ENCODE measurements around the gene CFAP90. TPM values are rescaled to one million over a fixed set of nuclear protein-coding genes. Genes with fewer than 3 reads are reported as not detected.

Gene CFAP90
- polyA plus RNA-seq, 1 of the 3 experiments (the other 2 are of a cell fraction), result 0.10 TPM

DNA sequence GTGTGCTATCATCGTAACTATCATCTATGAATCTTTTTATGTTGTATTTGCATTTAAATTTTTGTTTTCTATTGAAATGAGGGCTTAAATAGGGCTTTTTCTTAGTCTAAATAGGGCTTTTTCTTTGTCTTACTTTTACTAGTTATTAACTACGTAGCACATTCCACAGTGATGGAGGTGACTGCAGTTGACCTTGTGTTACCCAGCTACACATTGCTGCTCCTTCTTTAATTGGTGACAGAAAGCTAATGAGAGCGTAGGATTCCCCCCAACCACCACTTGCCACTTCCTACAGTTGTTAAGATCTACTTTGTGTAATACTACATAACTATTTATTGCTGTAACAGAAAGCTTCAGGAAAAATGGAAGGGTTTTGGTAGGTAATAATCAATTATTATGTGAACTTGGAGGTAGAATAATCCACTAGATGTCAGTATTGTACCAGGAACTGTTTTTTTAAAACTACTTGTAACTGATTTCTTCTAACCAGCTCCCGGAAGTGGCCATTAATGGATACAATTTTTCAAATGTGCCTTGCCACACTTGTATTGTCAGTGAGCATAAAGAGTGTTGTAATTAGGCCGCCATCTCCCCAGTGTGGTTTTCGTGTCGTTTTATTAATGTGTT is 36.0 kb upstream of the CFAP90 start (continued):
- TF ChIP-seq, protein P1, sequence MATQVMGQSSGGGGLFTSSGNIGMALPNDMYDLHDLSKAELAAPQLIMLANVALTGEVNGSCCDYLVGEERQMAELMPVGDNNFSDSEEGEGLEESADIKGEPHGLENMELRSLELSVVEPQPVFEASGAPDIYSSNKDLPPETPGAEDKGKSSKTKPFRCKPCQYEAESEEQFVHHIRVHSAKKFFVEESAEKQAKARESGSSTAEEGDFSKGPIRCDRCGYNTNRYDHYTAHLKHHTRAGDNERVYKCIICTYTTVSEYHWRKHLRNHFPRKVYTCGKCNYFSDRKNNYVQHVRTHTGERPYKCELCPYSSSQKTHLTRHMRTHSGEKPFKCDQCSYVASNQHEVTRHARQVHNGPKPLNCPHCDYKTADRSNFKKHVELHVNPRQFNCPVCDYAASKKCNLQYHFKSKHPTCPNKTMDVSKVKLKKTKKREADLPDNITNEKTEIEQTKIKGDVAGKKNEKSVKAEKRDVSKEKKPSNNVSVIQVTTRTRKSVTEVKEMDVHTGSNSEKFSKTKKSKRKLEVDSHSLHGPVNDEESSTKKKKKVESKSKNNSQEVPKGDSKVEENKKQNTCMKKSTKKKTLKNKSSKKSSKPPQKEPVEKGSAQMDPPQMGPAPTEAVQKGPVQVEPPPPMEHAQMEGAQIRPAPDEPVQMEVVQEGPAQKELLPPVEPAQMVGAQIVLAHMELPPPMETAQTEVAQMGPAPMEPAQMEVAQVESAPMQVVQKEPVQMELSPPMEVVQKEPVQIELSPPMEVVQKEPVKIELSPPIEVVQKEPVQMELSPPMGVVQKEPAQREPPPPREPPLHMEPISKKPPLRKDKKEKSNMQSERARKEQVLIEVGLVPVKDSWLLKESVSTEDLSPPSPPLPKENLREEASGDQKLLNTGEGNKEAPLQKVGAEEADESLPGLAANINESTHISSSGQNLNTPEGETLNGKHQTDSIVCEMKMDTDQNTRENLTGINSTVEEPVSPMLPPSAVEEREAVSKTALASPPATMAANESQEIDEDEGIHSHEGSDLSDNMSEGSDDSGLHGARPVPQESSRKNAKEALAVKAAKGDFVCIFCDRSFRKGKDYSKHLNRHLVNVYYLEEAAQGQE (IDR thresholded peaks at IDR 0.05; ENCODE audit: low read depth, low read length), result no peak

DNA sequence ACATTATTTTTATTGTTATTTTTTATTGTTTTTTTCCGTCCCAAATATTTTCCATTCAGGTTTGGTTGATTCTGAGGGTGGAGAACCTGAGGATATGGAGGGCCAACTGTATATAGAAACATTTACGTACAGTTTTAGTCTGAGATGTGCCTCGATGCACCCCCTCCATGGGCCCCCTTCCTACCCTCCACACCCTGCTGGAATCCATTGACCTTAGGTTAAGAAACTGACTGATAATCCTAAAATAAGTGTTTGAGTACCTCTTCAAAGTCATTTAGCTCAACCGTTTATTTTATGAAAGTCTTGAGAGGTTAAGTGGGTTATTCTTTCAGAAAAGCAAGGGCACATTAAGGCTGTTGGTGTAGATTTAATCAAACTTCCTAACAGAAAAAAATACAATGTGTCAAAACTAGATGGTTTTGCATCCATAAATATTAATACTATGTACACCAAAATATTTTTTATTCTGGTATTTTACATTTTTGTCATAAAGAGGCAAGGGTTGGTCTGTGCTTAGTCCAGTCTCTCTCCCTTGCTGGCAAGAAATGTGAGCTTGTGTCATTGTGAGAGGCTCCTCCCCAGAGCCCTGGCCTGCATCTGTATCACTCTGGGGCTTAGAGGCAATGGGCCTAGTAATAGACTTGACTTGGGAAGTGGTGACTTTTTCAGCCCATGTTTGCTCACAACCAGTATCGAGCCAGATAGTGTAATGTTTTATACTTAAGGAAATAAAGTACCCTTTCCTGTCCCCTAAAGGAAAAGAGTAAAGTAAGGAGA is 33.7 kb upstream of the CFAP90 start:
- Histone ChIP-seq H3K4me1 (ENCODE audit: control insufficient read depth in 1 of 2, insufficient read depth in 2 of 2, low read depth in 1 of 2, low read length in 1 of 2) (no peaks in the 10 kb centered on the region; a peak in 1 of 4 replicates), H3K4me3 (ENCODE audit: low read depth in 2 of 2, low read length in 1 of 2) (no peak overlapping the region), H3K27me3 (ENCODE audit: insufficient read depth) (no peaks in the 10 kb centered on the region), H3K9me3 (no peaks in the 10 kb centered on the region), H3K79me2 (ENCODE audit: insufficient read depth) (peaks cover 7% of the 10 kb centered on the region; the same call in 1 of the 2 replicates), H3F3A (replicated peaks; ENCODE audit: insufficient read depth) (peaks cover 10% of the 10 kb centered on the region), H2AFZ (ENCODE audit: low read depth) (no peak overlapping the region), H3K4me2 (no peak overlapping the region), H3K9me2 (no peaks in the 10 kb centered on the region), H3K27ac (ENCODE audit: low read depth in 2 of 2, low read length in 1 of 2) (no peak overlapping the region), H3K36me3 (replicated peaks in 1 of 2; ENCODE audit: control insufficient read depth in 1 of 2, insufficient read depth in 2 of 2, low read length in 1 of 2) (peaks cover 64 to 80% of the 10 kb centered on the region in 2 experiments), H3K9ac (no peak overlapping the region), H4K20me1 (ENCODE audit: insufficient read depth) (no peaks in the 10 kb centered on the region)
- no peak for TF ChIP-seq EP300 (IDR thresholded peaks at IDR 0.05; ENCODE audit: borderline replicate concordance in 1 of 2, low read depth in 1 of 2, low read length in 1 of 2)
- TF ChIP-seq, protein P2, sequence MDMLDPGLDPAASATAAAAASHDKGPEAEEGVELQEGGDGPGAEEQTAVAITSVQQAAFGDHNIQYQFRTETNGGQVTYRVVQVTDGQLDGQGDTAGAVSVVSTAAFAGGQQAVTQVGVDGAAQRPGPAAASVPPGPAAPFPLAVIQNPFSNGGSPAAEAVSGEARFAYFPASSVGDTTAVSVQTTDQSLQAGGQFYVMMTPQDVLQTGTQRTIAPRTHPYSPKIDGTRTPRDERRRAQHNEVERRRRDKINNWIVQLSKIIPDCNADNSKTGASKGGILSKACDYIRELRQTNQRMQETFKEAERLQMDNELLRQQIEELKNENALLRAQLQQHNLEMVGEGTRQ (IDR thresholded peaks at IDR 0.05; ENCODE audit: borderline replicate concordance, low read depth, low read length), result no peak
- no peak for TF ChIP-seq RXRA (IDR thresholded peaks at IDR 0.05; ENCODE audit: borderline replicate concordance, low read depth)
- CTCF ChIA-PET, result interaction anchor here (1.2 kb wide), 1 partner anchor 455 kb away, joined by 3 read pairs; no protein-coding TSS in a partner anchor
- 94% methylated on average over 5 of the region's 5 CpGs for WGBS (ENCODE audit: low lambda C conversion rate)
- POLR2A ChIA-PET, result no interaction called here
- DNase-seq, result no peak

DNA sequence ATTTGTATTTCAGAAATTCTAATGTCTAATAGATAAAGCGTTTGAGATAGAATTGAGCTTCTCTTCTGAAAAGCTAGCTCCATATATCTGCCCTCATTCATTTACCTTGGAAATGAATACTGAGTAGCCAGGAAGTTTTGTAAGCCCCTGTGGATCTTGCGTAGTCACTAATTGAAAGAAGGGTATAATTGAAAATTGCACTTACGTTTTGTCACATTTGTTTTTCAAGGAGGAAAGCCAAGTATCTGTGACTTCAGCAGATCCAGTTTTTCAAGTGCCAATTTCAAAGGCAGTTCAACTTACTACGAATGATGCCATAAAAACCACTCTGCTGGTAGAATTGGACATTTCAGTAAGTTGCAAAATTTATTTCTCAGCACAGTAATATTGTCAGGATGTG is 32.0 kb upstream of the CFAP90 start:
- TF ChIP-seq TEAD4 (IDR thresholded peaks at IDR 0.05; ENCODE audit: borderline replicate concordance, insufficient read depth) (no peak), GATA2 (CRISPR knock-in tag; IDR thresholded peaks at IDR 0.05) (no peak), FOXM1 (IDR thresholded peaks at IDR 0.05; ENCODE audit: low read depth) (no peak), FOXJ3 (CRISPR knock-in tag; IDR thresholded peaks at IDR 0.05) (no peak), TCF12 (IDR thresholded peaks at IDR 0.05) (no peak), ELF1 (IDR thresholded peaks at IDR 0.05) (no peak), SMC3 (IDR thresholded peaks at IDR 0.05; ENCODE audit: low read depth, low read length) (no peak), POLR2AphosphoS5 (IDR thresholded peaks at IDR 0.05; ENCODE audit: low read depth, low read length) (no peak), YY1 (IDR thresholded peaks at IDR 0.05; ENCODE audit: low read depth) (no peak), FOSL2 (IDR thresholded peaks at IDR 0.05; ENCODE audit: borderline replicate concordance, low read depth) (no peak), GABPA (IDR thresholded peaks at IDR 0.05; ENCODE audit: low read depth) (no peak)
- TF ChIP-seq, protein P3, sequence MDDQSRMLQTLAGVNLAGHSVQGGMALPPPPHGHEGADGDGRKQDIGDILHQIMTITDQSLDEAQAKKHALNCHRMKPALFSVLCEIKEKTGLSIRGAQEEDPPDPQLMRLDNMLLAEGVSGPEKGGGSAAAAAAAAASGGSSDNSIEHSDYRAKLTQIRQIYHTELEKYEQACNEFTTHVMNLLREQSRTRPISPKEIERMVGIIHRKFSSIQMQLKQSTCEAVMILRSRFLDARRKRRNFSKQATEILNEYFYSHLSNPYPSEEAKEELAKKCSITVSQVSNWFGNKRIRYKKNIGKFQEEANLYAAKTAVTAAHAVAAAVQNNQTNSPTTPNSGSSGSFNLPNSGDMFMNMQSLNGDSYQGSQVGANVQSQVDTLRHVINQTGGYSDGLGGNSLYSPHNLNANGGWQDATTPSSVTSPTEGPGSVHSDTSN (IDR thresholded peaks at IDR 0.05), result no peak
- H2AFZ ChIP-seq (ENCODE audit: low read depth), result no peak overlapping the region
- H3K9me2 ChIP-seq, result no peaks in the 10 kb centered on the region
- WGBS (ENCODE audit: low lambda C conversion rate), result 95% methylated on average over 4 of the region's 4 CpGs
- no peak overlapping the region for H3K4me3 ChIP-seq (ENCODE audit: low read depth in 2 of 2, low read length in 1 of 2)
- peaks cover 56 to 76% of the 10 kb centered on the region in 2 experiments for H3K36me3 ChIP-seq (replicated peaks in 1 of 2; ENCODE audit: control insufficient read depth in 1 of 2, insufficient read depth in 2 of 2, low read length in 1 of 2)
- peaks cover 9% of the 10 kb centered on the region; the same call in 1 of the 2 replicates for H3K79me2 ChIP-seq (ENCODE audit: insufficient read depth)
- no peaks in the 10 kb centered on the region for H3K9me3 ChIP-seq
- H3F3A ChIP-seq (replicated peaks; ENCODE audit: insufficient read depth), result peaks cover 10% of the 10 kb centered on the region
- DNase-seq, result no peak
- H3K4me1 ChIP-seq (ENCODE audit: control insufficient read depth in 1 of 2, insufficient read depth in 2 of 2, low read depth in 1 of 2, low read length in 1 of 2), result peaks cover 0 to 5% of the 10 kb centered on the region in 2 experiments; a peak in 2 of 4 replicates
- POLR2A ChIA-PET, result no interaction called here
- H3K27me3 ChIP-seq (ENCODE audit: insufficient read depth), result no peaks in the 10 kb centered on the region
- H3K27ac ChIP-seq (ENCODE audit: low read depth in 2 of 2, low read length in 1 of 2), result no peak overlapping the region
- CTCF ChIA-PET, result no interaction called here
- no peak overlapping the region for H3K4me2 ChIP-seq
- no peaks in the 10 kb centered on the region for H4K20me1 ChIP-seq (ENCODE audit: insufficient read depth)
- H3K9ac ChIP-seq, result no peak overlapping the region
